Measurements from ENCODE around the gene ELP5. TPM values are rescaled to one million over a fixed set of nuclear protein-coding genes. Genes with fewer than 3 reads are reported as not detected.

The ELP5 gene
- polyA plus RNA-seq, 1 experiment = 25.9 TPM

GRCh38 chr17:7258731-7259554 lies 6.9 kb downstream of the ELP5 start:
- ChIA-PET POLR2A (interaction anchor here (0.7 kb wide), 1 partner anchor 12 kb away, joined by 6 read pairs; no protein-coding TSS in a partner anchor), CTCF (interaction anchor here (1.4 kb wide), 1 partner anchor 16 kb away, joined by 3 read pairs; the partner anchor contains the start of gene GABARAP)
- Histone ChIP-seq H3K27me3 (ENCODE audit: control insufficient read depth, insufficient read depth, low read length) (peaks cover 8% of the 10 kb centered on the region), H3K9me3 (ENCODE audit: control insufficient read depth, insufficient read depth, low read length) (no peaks in the 10 kb centered on the region), H3K27ac (ENCODE audit: low read depth, low read length) (no peak overlapping the region), H3K4me3 (ENCODE audit: low read depth, low read length) (no peak overlapping the region)
- TF ChIP-seq CTCF (IDR thresholded peaks at IDR 0.05; ENCODE audit: low read depth, low read length) = no peak
- no peak for DNase-seq (ENCODE audit: low read depth, low spot score)

DNA sequence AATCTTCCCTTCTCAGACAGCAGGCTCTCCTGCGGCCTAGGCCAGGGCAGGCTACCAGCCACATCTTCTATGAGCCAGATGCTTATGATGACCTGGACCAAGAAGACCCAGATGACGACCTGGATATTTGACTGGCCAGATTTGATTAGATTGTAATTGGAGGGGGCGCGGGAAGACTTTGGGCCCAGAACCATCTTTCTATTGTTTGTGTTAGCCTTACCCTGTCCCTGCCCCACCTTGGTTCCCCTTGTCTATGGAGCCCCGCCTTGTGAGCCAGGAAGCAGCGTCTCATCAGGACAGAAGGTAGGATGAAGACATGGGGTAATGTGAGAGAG lies 7.5 kb downstream of the ELP5 start:
- CTCF ChIA-PET = interaction anchor here (1.4 kb wide), 1 partner anchor 17 kb away, joined by 3 read pairs; the partner anchor contains the start of gene GABARAP

GRCh38 chr17:7260151-7260550 lies 8.1 kb downstream of the ELP5 start:
- DNase-seq (ENCODE audit: low read depth, low spot score) = no peak
- Histone ChIP-seq H3K9me3 (ENCODE audit: control insufficient read depth, insufficient read depth, low read length) (no peaks in the 10 kb centered on the region), H3K27me3 (ENCODE audit: control insufficient read depth, insufficient read depth, low read length) (peaks cover 8% of the 10 kb centered on the region), H3K4me3 (ENCODE audit: low read depth, low read length) (no peak overlapping the region), H3K27ac (ENCODE audit: low read depth, low read length) (no peak overlapping the region)
- no peak for TF ChIP-seq CTCF (IDR thresholded peaks at IDR 0.05; ENCODE audit: low read depth, low read length)
- ChIA-PET POLR2A (no interaction called here), CTCF (interaction anchor here (1.4 kb wide), 1 partner anchor 18 kb away, joined by 3 read pairs; the partner anchor contains the start of gene GABARAP)

More for the DNA sequence above, 7.5 kb downstream of the ELP5 start:
- Histone ChIP-seq H3K9me3 (ENCODE audit: control insufficient read depth, insufficient read depth, low read length) (no peaks in the 10 kb centered on the region), H3K27me3 (ENCODE audit: control insufficient read depth, insufficient read depth, low read length) (peaks cover 8% of the 10 kb centered on the region), H3K27ac (ENCODE audit: low read depth, low read length) (no peak overlapping the region), H3K4me3 (ENCODE audit: low read depth, low read length) (no peak overlapping the region)
- no peak for TF ChIP-seq CTCF (IDR thresholded peaks at IDR 0.05; ENCODE audit: low read depth, low read length)
- POLR2A ChIA-PET = no interaction called here
- DNase-seq (ENCODE audit: low read depth, low spot score) = no peak

- ChIA-PET POLR2A (no interaction called here), CTCF (no interaction called here)
- H3K27ac ChIP-seq (ENCODE audit: low read depth, low read length) = no peak overlapping the region
- H3K9me3 ChIP-seq (ENCODE audit: control insufficient read depth, insufficient read depth, low read length) = no peaks in the 10 kb centered on the region; the same call in 1 of the 2 replicates
- no peak for DNase-seq (ENCODE audit: low read depth, low spot score)
- TF ChIP-seq CTCF (IDR thresholded peaks at IDR 0.05; ENCODE audit: low read depth, low read length) = no peak
- peak overlapping the region; percentile 40; the same call in 1 of the 2 replicates for H3K4me3 ChIP-seq (ENCODE audit: low read depth, low read length)
- H3K27me3 ChIP-seq (ENCODE audit: control insufficient read depth, insufficient read depth, low read length) = peaks cover 8% of the 10 kb centered on the region
Observed at GRCh38 chr17:7260651-7261378, 8.8 kb downstream of the ELP5 start.

Measured in AG04450 (cell line).